IMR-90 (cell line): ENCODE data around the gene CRIM1. TPM values are rescaled to one million over a fixed set of nuclear protein-coding genes. Genes with fewer than 3 reads are reported as not detected.

Experiments used
- ATAC-seq: fragments of 200-7000 bp; cut with Tn5 transposase; 2 replicates; pipeline ENCODE4 v1.9.1; 2020; ENCODE audit warnings: low read depth, mild to moderate bottlenecking, moderate library complexity
- BruUV-seq: library from RNA; stranded (reverse); fragments of 400-500 nt; replicated peaks from 2 replicates; lab custom pipeline; 2021; lab: Mats Ljungman, UMichigan
- CTCF ChIA-PET: fragments of 300-600 bp; formaldehyde crosslinking; extraction: SDS; loops from one replicate; lab custom pipeline; 2021; ENCODE audit warnings: antibody characterized with exemption; lab: Yijun Ruan, JAX
- POLR2A ChIA-PET: fragments of 300-600 bp; sonication (Branson Sonifier 250); formaldehyde crosslinking; loops from one replicate; lab custom pipeline; 2022; ENCODE audit warnings: antibody characterized with exemption; ENCODE audit not compliant: unreplicated experiment; lab: Charles Lee
- DNase-seq: peaks from one replicate; pipeline ENCODE4 v3.0.0; 2013
- H2AFZ ChIP-seq: replicated peaks from 2 replicates; pipeline ENCODE3; 2013; ENCODE audit warnings: low read length, mild to moderate bottlenecking; ENCODE audit not compliant: poor library complexity
- H2AK5ac ChIP-seq: 2 replicates; pipeline ENCODE4 v1.6.1; 2013; ENCODE audit warnings: low read depth, low read length, inconsistent platforms
- H2AK9ac ChIP-seq: replicated peaks from 2 replicates; pipeline ENCODE3; 2013; ENCODE audit warnings: mild to moderate bottlenecking, low read depth, low read length, moderate library complexity; ENCODE audit not compliant: poor library complexity
- H2BK120ac ChIP-seq: 2 replicates; pipeline ENCODE4 v1.6.1; 2013; ENCODE audit warnings: low read depth, low read length, inconsistent platforms
- H2BK15ac ChIP-seq: 3 replicates; pipeline ENCODE4 v1.6.1; 2013; ENCODE audit warnings: low read depth, low read length, inconsistent platforms
- H2BK20ac ChIP-seq: 2 replicates; pipeline ENCODE4 v1.6.1; 2013; ENCODE audit warnings: low read depth, mild to moderate bottlenecking, inconsistent platforms, low read length, moderate library complexity
- H2BK5ac ChIP-seq: 2 replicates; pipeline ENCODE4 v1.6.1; 2013; ENCODE audit warnings: mild to moderate bottlenecking, low read depth, low read length, inconsistent platforms; ENCODE audit not compliant: poor library complexity, severe bottlenecking
- H3K14ac ChIP-seq: replicated peaks from 2 replicates; pipeline ENCODE4 v1.6.1; 2013; ENCODE audit warnings: low read depth, low read length, inconsistent platforms
- H3K18ac ChIP-seq: 2 replicates; pipeline ENCODE4 v1.6.1; 2013; ENCODE audit warnings: low read depth, low read length, control low read depth
- H3K23ac ChIP-seq: 2 replicates; pipeline ENCODE4 v1.6.1; 2013; ENCODE audit warnings: low read depth, low read length, inconsistent platforms
- H3K27ac ChIP-seq: 2 replicates; pipeline ENCODE4 v1.5.1; 2013; ENCODE audit warnings: mild to moderate bottlenecking, control low read depth, low read length; ENCODE audit not compliant: insufficient read depth
- H3K27me3 ChIP-seq: 2 replicates; pipeline ENCODE4 v1.6.1; 2013; ENCODE audit warnings: low read length; ENCODE audit not compliant: control insufficient read depth, insufficient read depth
- H3K36me3 ChIP-seq: 2 replicates; pipeline ENCODE4 v1.6.1; 2013; ENCODE audit warnings: low read length, mixed read lengths; ENCODE audit not compliant: control insufficient read depth, insufficient read depth
- H3K4ac ChIP-seq: 2 replicates; pipeline ENCODE4 v1.6.1; 2013; ENCODE audit warnings: low read depth, low read length, inconsistent platforms
- H3K4me1 ChIP-seq: 2 replicates; pipeline ENCODE4 v1.6.1; 2013; ENCODE audit warnings: low read length, mixed read lengths; ENCODE audit not compliant: control insufficient read depth, insufficient read depth
- H3K4me2 ChIP-seq: 2 replicates; pipeline ENCODE4 v1.6.1; 2013; ENCODE audit warnings: low read depth, mild to moderate bottlenecking, control low read depth, low read length, moderate library complexity
- H3K4me3 ChIP-seq: 2 replicates; pipeline ENCODE4 v1.5.1; 2013; ENCODE audit warnings: low read depth, mild to moderate bottlenecking, control low read depth, low read length, moderate library complexity; ENCODE audit not compliant: insufficient read depth
- H3K56ac ChIP-seq: 2 replicates; pipeline ENCODE4 v1.6.1; 2013; ENCODE audit warnings: low read length, inconsistent platforms; ENCODE audit not compliant: insufficient read depth; ENCODE audit errors: extremely low read depth
- H3K79me1 ChIP-seq, 2 experiments: 2 replicates each; pipeline ENCODE4 v1.6.1; 2013; ENCODE audit warnings: low read length in 2 of 2, inconsistent platforms in 1 of 2, low read depth in 1 of 2
- H3K9ac ChIP-seq: 2 replicates; pipeline ENCODE4 v1.6.1; 2013; ENCODE audit warnings: low read depth, low read length, control low read depth
- H3K9me1 ChIP-seq: 2 replicates; pipeline ENCODE4 v1.6.1; 2013; ENCODE audit warnings: low read length, inconsistent platforms; ENCODE audit not compliant: insufficient read depth
- H3K9me3 ChIP-seq: 2 replicates; pipeline ENCODE4 v1.6.1; 2013; ENCODE audit warnings: low read length; ENCODE audit not compliant: control insufficient read depth, insufficient read depth
- H4K20me1 ChIP-seq: 2 replicates; pipeline ENCODE4 v1.6.1; 2013; ENCODE audit warnings: low read length, inconsistent platforms; ENCODE audit not compliant: insufficient read depth
- H4K5ac ChIP-seq: 2 replicates; pipeline ENCODE4 v1.6.1; 2013; ENCODE audit warnings: mild to moderate bottlenecking, low read depth, low read length, control low read depth
- H4K8ac ChIP-seq, 2 experiments: 2 replicates each; pipeline ENCODE4 v1.6.1; 2013; ENCODE audit warnings: low read depth in 2 of 2, low read length in 2 of 2, control low read depth in 1 of 2, inconsistent platforms in 1 of 2
- H4K91ac ChIP-seq: 2 replicates; pipeline ENCODE4 v1.6.1; 2013; ENCODE audit warnings: low read depth, low read length, inconsistent platforms; ENCODE audit not compliant: insufficient read depth
- CHD1 ChIP-seq: IDR thresholded peaks from 2 replicates; pipeline ENCODE4 v1.6.1; 2012; ENCODE audit warnings: low read depth, low read length, improper control_type of control experiment
- FOS ChIP-seq: fragments of 150-350 bp; IDR thresholded peaks from 2 replicates; pipeline ENCODE4 v1.6.1; 2016; ENCODE audit warnings: low read depth, low read length
- WGBS, 2 experiments: methylation state at CpG; one replicate each; pipeline versions ENCODE4 v1.1.5 to v1.1.7; 2013; ENCODE audit warnings: missing lambda C conversion rate in 2 of 2; ENCODE audit not compliant: insufficient read length in 1 of 2; ENCODE audit errors: extremely low coverage in 2 of 2; 5-methylcytosine and 5-hydroxymethylcytosine counted together
- dilution Hi-C: fragments of 300-500 bp; cut with HindIII; formaldehyde crosslinking; loops from one replicate; pipeline ENCODE4 v1.14.3; 2018; ENCODE audit warnings: low sequenced_read_pairs; ENCODE audit not compliant: unreplicated experiment
- in situ Hi-C: fragments of 300-500 bp; cut with MboI; formaldehyde crosslinking; loops from 3 replicates; pipeline ENCODE4 v1.14.3; 2019; ENCODE audit warnings: low sequenced_read_pairs, inconsistent platforms, mixed read lengths
- intact Hi-C: fragments of 100-400 bp; cut with micrococcal nuclease; formaldehyde crosslinking; loops from 2 replicates; pipeline ENCODE4 v1.10.0; 2022
- polyA plus RNA-seq, 3 experiments: library from polyadenylated mRNA; depleted of rRNA; stranded (reverse); fragments of >200 nt; gene quantifications; 2 replicates each; pipeline ENCODE4 v1.2.3, GENCODE V29; 2012; ENCODE audit warnings: low replicate concordance in 1 of 3
- total RNA-seq: library from RNA; depleted of rRNA; stranded (reverse); fragments of >200 nt; gene quantifications from 2 replicates; pipeline ENCODE4 v1.2.3, GENCODE V29; 2012
- TF ChIP-seq, protein P1 (sequence below): fragments of 150-350 bp; IDR thresholded peaks from 2 replicates; pipeline ENCODE4 v1.6.1; 2017; ENCODE audit warnings: mild to moderate bottlenecking, antibody characterized with exemption, low read length, low read depth

Gene CRIM1
- total and polyA plus RNA-seq, 2 of the 4 experiments (the other 2 are of a cell fraction), result 285 to 490 TPM

DNA sequence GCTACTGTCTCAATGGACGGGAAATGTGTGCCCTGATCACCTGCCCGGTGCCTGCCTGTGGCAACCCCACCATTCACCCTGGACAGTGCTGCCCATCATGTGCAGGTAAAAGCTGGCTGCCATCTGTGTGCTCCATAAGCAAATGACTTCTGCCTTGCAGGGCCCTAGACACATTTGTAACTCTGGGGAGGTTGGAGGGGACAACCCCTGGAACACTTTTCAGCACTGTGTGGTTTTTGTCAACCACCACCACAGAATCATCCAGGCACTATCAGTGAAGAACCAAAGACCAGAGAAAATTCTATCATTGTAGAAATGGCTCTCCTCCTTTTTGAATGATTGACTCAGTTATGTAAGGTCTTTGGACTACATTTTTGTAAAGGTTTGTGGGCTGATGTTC is 158.1 kb downstream of the CRIM1 start:
- Histone ChIP-seq H3K14ac (no peak overlapping the region), H2AK5ac (no peak overlapping the region), H4K91ac (no peak overlapping the region), H3K4ac (no peak overlapping the region), H3K56ac (no peak overlapping the region), H3K79me1 (peaks cover 22 to 60% of the 10 kb centered on the region in 2 experiments), H3K9ac (no peak overlapping the region), H4K20me1 (no peaks in the 10 kb centered on the region), H3K27me3 (no peaks in the 10 kb centered on the region), H3K4me1 (no peaks in the 10 kb centered on the region; the same call in 1 of the 2 replicates), H3K9me1 (peaks cover 12% of the 10 kb centered on the region), H4K5ac (no peak overlapping the region), H3K27ac (no peak overlapping the region), H3K36me3 (peaks cover 51% of the 10 kb centered on the region), H3K9me3 (no peaks in the 10 kb centered on the region), H2BK120ac (no peak overlapping the region), H2BK5ac (no peak overlapping the region), H3K23ac (no peak overlapping the region), H3K4me2 (no peak overlapping the region), H2BK15ac (no peak overlapping the region), H4K8ac (peak overlapping the region in 1 of 2 experiments; percentile 50; a peak in 1 of 4 replicates), H2AFZ (no peak overlapping the region), H2AK9ac (no peak overlapping the region), H2BK20ac (no peak overlapping the region), H3K18ac (no peak overlapping the region), H3K4me3 (no peak overlapping the region)
- TF ChIP-seq FOS (no peak), CHD1 (no peak)
- TF ChIP-seq, protein P1, sequence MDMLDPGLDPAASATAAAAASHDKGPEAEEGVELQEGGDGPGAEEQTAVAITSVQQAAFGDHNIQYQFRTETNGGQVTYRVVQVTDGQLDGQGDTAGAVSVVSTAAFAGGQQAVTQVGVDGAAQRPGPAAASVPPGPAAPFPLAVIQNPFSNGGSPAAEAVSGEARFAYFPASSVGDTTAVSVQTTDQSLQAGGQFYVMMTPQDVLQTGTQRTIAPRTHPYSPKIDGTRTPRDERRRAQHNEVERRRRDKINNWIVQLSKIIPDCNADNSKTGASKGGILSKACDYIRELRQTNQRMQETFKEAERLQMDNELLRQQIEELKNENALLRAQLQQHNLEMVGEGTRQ, result no peak
- no peak for ATAC-seq
- intact Hi-C loops, result loop anchor here (2.0 to 10.0 kb wide), 2 partner anchors 17 to 271 kb away; no protein-coding TSS in a partner anchor
- CTCF ChIA-PET, result no interaction called here
- no peak for DNase-seq
- no TSS peak for BruUV-seq
- dilution Hi-C loops, result no loop called here
- in situ Hi-C loops, result no loop called here
- POLR2A ChIA-PET, result no interaction called here
- WGBS, 2 experiments, result 100% methylated on average over 2 of the region's 2 CpGs; no CpG with 5 or more reads in 1 of the 2 experiments
